HG03442 (cell line): Measurements from ENCODE around the gene GTF3C6.
"Not testable (repeated sequence)": the region's sequence is repeated elsewhere in the genome, so short reads cannot be mapped to it uniquely, and the experiment has no call there.

ENCODE experiments used
- ATAC-seq: cut with Tn5 transposase; IDR thresholded peaks from one replicate; pipeline ENCODE4 v1.9.1; 2021; ENCODE audit warnings: mild to moderate bottlenecking, moderate library complexity; ENCODE audit not compliant: unreplicated experiment

The GTF3C6 gene, protein sequence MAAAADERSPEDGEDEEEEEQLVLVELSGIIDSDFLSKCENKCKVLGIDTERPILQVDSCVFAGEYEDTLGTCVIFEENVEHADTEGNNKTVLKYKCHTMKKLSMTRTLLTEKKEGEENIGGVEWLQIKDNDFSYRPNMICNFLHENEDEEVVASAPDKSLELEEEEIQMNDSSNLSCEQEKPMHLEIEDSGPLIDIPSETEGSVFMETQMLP

DNA sequence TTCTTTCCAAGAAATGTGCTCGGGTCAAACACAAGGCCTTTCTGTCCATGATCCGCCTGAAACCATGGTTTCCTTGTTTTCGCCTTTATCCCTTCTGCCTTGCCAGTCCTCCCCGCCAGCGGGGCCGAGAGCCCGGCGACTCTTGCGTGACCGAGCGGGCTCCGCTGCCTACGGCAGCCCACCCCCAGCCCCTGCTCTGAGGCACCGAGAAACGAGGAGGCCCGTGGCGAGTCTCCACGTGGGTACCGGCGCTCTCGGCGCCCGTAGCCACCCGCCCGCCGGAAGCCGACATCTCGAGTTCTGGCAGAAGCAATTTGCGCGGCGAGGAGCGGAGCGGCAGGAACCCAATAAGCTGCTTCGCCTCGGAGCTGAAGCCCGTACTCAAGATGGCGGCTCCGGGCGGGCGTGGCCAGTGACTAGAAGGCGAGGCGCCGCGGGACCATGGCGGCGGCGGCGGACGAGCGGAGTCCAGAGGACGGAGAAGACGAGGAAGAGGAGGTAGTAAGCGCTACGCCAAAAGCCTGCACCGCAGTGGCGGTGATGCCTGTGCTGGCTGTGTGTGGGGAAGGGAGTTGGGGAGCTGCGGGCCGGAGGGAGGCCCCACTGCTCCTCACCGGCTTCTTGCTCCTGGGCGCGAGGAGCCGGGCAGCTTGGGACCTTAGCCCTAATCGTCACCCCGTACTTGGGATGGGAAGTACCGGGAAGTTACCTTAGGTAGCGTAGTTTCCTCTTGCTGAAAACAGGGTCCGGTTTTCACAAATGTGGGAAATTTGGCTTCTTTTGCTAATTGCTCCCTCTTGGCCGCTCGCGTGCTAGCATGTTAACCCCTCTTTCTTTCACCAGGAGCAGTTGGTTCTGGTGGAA is at the start of gene GTF3C6:
Gene GTF3C6 (plus strand): TSS at position 378 of the 864 bp plus-strand sequence. CDS start 64 bp downstream, at position 442.
- peak; percentile 96 for ATAC-seq

DNA sequence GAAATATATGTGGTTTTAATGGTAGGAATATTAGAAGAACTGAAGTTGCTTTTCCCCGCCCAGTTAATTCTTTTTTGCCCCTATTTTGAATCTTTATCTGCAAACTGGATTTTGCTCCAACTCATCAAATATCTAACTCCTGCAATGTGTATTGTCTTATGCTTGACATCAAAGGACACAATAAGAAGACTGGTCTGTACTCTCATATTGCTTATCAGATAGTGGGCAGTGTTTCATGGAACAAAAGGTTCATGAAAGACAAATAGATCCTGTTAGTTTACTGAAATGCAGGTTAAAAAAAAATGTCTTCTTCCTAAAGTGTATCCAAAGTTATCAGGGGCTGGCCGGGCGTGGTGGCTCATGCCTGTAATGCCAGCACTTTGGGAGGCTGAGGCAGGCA is 27.7 kb upstream of the GTF3C6 start:
- no peak for ATAC-seq

DNA sequence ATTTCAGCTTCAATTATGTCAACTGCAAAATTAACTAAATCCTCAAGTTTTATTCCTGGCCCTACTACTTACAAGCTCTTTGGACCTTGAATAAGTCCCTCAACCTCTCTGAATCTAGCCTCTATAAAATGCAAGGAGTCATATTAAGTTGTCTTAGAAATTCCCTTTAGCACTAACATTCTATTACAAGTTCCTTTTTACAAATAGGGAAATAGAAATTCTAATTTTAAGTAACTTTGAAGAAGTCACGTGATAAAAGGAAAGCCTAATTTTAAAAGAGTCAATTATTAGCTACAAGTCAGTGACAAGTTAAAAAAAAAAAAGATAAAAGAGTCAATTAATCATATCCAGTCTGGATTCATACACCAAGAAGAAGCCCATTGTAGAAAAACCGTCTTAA is 24.6 kb upstream of the GTF3C6 start:
- ATAC-seq = no peak

DNA sequence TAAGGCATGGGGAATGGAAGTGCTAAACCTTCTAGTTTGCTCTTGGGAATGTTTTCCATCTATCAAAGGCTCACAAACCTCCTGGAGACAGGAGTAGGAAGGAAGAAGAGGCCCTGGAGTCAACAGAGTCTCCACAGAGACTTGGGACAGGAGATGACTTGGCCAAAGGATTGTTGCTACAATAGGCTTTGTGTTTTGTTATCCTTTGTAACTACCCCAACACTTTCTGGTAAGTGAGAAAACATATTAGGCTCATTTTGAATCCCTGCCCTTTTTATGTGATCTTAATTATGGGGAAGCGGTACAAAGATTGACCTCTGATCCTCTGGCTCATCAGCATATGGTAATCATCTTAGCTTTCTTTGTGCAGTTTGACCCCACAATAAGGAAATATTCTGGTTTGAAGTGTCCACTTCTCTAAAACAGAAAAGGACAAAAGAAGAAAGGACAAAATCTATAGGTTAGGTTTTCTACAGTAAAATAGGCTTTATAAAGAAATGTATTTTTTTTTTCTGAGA is 24.1 kb upstream of the GTF3C6 start:
- ATAC-seq = no peak

DNA sequence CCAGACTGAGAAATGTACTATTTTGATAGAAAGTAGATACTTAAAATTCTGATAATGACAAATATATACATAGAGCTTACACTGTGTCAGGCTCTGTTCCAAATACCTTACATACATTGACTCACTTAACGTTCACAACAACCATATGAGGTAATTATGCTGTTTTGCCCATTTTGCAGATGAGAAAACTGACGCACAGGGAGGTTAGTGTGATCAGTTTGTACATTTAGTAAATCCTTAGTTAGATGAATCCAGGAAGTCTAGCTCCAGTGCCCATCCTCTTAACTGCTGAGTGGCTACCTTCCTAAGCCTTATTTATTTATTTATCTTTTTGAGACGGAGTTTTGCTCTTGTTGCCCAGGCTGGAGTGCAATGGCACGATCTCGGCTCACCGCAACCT is 23.3 kb upstream of the GTF3C6 start:
- no peak for ATAC-seq

DNA sequence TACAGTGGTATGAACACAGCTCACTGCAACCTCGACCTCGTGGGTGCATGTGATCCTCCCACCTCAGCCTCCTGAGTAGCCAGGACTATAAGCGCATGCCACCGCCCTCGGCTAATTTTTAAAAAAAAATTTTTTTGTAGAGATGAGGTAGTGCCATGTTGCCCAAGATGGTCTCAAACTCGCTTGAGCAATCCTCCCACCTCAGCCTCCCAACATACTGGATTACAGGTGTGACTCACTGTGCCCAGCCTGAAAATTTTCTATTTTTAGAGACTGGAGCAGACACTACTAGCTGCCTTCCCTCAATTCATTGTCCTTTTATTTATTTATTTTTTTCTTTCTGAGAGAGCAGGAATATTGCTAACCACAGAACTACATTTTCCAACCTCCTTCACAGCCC is 20.3 kb upstream of the GTF3C6 start:
- no peak for ATAC-seq

DNA sequence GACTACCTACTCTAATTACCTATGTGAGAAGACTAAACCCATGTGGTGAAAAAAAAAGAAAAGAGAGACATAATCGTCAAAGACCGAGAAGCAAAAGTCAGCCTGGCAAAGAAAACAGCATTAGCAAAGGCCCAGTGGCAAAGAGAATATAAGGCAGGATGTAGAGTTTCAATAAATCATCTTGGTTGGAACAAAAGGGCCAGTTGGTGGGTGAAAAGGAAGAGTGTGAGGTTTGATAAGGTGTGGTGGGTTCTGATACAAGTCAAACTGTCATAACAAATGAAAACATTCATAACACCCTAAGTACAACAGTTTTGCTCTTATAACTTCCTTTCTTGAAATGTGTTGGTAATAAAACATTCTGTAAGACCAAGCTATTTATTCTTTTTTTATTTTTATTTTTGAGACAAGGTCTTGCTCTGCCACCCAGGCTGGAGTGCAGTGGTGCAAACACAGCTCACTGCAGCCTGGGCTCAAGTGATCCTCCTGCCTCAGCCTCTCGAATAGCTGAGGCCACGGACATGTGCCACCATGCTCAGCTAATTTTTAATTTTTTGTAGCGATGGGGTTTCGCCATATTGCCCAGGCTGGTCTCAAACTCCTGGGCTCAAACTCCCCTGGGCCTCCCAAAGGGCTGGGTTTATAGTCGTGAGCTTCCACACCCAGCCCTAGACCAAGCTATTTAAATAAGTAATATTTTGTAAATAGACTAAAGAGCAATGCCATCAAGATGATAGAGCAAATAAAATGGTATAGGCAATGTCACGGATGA is 18.9 kb upstream of the GTF3C6 start:
- no peak for ATAC-seq

DNA sequence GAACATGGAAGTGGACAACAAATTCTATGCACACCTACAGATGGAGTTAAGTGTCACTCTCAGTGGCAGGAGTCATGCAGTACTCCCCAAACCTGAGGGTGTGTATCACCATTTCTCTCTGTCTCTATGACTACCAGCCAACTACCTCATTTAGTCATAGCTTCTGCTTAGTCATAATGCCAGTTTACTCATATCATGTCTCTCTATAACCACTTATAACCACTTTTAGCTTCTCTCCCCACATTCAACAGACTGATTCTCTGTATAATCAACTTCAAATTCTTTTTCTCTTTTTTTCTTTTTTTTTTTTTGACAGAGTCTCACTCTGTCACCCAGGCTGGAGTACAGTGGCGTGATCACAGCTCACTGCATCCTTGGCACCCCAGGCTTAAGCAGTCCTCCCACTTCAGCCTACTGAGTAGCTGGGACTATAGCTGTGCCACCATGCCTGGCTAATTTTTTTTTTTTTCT is 13.8 kb upstream of the GTF3C6 start:
- ATAC-seq = peak; percentile 100

DNA sequence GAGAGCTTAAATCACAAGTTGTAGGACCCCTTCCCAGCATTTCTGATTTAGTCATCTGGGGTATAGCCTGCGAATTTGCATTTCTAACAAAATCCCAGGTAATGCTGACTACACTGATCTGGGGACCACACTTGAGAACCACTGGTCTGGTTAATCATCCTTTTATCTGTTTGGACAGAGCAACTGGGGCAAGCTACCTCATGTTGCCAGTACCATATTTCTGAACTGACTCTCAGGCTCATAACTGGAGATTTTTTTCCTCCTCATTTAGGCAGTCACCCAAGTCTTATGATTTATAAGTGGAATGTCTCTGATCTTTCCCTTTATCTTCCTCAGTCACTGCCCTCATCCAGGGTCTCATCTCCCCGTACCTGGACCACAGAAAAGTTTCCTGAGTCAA is 12.0 kb upstream of the GTF3C6 start:
- no peak for ATAC-seq

DNA sequence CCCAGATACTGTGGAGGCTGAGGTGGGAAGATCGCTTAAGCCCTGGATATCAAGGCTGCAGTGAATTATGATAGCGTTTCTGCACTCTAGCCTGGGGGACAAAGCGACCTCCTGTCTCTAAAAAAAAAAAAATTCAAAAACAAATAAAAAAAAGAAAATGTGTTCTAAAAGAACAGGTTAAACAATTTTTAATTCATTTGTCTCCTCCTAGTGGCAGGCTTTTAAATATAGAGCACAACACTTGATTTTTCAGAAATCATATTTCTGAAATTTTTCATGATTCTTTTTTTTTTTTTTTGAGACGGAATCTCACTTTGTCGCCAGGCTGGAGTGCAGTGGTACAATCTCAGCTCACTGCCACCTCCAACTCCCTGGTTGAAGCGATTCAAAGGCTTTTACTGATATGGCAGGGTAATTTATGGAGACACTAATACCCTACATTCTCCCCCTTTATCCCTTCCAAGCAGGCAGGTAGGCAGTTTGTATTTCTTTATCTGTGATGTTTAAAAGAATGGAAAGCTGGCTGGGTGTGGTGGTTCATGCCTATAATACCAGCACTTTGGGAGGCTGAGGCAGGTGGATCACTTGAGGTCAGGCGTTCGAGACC is 8.7 kb upstream of the GTF3C6 start:
- ATAC-seq = no peak

DNA sequence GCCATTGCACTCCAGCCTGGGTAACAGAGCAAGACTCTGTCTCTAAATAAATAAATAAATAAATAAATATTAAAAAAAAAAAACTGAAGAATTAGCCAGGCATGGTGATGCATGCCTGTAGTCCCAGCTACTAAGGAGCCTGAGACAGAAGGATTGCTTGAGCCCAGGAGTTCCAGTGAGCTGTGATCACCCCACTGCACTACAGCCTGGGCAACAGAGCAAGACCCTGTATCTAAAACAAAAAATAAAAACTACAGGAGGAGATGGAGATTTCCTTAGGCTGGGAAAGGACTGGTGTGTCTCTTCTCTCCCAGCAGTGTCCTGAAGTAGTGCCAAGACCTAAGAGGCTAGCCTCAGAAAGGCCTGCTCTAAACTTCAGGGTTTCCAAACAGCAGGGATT is 8.1 kb upstream of the GTF3C6 start:
- ATAC-seq = no peak

DNA sequence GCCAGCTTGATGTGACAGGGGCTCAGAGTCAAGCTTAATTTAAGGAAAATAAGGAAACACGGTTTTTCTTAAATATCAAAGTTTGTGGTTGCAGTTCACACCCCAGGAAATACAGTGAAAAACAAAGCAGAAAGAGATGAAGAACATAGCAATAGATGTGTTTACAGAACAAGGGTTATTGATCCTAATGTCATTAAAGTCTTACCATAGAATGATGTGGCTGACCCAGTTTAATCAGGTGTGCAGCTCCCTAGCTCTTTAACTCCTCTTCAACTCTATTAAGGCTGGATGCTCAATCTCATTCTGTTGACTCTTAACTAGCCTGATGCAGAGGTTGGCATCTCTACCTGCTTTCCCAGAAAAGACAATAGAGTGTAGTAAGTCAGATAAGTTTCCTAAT is 7.5 kb upstream of the GTF3C6 start:
- ATAC-seq = no peak

DNA sequence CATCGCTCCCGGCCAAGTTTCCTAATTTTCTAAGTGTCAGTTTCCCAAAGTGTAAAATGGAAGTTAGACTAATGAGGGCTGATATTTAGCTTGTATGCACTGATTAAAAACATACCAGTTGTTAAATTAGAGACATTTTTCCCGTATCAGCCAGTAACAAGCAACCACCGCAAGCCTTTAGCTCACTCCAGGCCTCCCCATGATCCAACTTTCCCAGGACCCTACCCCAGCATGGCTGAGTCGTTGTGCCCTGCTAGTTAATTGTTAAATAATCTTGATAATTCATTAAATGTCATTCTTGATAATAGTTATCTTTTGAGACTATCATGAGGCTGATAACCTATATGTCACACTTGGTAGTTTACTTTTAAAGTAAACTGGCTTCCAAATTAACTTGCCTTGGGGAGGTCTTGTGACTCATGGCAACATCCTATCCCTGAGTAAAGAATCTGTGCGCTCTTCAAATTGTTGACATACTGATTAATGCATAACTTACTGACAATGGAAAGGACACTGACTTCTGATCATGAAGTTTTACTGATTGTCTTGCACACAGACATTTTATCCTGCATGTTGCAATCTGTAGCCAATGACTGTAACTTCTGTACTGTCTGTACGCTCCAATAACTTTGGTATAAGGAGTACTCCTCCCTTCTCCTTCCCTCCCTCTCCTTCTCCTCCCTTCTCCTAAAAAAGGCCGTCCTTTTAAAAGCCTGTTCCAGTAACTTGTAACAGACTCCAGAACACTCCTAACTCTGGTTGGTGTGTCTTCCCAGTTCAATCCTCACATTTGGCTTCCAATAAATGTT is 6.3 kb upstream of the GTF3C6 start:
- no peak for ATAC-seq

DNA sequence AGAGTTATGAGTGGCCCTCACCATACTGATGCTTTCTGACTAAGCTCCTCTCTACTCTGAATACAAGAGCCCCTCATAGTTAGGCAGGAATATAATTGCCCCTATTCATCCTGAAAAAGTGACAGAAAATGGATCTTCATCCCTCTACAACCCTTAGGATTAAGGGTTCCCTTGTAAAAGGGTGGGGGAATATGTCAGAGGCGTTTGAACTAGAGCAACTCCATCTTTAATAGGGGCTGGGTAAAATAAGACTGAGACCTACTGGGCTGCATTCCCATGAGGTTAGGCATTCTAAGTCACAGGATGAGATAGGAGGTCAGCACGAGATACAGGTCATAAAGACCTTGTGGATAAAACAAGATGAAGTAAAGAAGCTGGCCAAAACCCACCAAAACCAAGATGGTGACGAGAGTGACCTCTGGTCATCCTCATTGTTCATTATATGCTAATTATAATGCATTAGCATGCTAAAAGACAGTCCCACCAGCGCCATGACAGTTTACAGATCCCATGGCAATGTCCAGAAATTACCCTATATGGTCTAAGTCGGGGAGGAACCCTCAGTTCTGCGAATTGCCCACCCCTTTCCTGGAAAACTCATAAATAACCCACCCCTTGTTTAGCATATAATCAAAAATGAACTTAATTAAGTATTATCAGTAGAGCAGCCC is 4.7 kb upstream of the GTF3C6 start:
- no peak for ATAC-seq

DNA sequence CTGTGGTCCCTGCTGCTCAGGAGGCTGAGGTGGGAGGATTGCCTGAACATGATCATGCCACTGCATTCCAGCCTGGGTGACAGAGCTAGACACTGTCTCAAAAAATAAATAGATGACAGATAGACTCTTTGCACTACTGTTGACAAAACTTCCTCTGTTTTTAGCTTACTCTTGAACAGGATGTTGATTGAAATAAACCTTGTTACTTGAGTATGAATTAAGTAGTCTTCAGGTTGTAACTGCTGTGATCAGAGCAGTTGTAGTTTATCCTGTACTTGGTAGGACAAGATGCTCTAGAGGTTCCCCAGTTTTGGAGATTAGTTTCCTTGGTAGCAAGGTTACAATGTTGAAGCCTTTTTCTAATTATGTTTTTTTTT is 1.5 kb downstream of the GTF3C6 start:
- ATAC-seq = no peak

DNA sequence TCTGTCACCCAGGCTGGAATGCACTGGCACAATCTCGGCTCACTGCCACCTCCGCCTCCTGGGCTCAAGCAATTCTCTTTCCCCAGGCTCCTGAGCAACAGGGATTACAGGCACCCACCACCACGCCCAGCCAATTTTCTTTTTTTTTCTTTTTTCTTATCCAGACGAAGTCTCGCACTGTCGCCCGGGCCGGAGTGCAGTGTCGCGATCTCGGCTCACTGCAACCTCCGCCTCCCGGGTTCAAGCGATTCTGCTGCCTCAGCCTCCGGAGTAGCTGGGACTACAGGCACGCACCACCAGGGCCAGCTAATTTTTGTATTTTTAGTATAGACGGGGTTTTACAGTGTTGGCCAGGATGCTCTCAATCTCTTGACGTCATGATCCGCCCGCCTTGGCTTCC is 4.1 kb downstream of the GTF3C6 start:
- ATAC-seq = not testable (repeated sequence)

DNA sequence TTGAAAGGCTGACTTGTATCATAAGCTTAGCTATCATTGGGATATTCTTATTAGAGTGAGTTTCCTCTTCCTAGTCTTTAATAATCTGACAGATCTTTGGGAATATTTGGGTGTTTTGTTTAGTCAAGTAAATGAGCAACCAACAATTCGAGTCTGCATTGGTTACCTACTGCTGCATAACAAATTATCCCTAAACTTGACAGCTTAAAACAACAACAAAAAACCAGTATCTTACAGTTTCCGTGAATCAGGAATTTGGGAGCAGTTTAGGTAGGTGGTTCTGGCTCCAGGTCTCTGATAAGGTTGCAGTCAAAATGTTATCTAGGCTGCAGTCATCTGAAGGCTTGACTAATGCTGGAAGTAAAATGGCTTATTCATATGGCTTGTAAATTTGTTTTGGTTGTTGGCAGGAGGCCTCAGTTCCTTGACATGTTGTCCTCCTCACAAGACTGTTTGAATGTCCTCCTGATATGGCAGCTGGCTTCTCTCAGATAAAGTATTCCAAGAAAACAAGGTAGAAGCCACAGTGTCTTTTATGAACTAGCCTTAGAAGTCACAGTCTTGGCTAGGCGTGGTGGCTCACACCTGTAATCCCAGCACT is 7.2 kb downstream of the GTF3C6 start:
- no peak for ATAC-seq

DNA sequence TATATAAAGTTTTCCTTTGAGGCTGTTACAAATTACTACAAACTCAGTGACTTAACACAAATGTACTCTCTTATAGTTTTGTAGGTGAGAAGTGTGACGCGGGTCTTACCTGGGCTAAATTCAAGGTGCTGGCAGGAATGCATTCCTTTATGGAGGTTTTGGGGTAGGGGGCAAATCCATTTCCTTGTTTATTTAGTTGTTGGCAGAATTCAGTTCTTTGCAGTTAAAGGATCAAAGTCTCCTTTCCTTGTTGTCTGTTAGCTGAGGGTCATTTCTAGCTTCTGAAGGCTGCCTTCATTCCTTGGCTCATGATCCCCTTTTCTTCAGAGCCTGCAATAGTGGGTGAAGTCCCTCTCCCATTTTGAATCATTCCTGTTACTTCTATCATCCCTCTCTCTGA is 10.2 kb downstream of the GTF3C6 start:
- ATAC-seq = not testable (repeated sequence)

DNA sequence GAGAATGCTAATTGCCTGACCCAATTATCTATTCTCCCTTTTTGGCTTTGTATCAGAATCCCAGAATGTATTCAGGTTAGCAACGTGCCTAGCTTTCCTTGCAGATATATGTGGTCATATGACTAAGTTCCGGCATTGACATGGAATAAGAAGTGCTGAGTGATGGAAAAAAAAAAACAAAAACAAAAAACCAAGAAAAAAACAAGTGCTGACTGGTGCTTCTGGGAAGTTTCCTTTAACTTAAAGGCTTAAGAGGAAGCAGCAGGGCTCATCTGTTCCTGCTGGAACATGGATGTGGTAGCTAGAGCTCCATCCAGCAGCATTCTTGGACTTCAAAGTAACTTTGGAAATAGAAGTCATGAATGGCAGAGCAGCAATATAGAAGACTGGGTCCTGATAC is 13.0 kb downstream of the GTF3C6 start:
- ATAC-seq = no peak
